Esophagus squamous epithelium (tissue), 5 donors: ENCODE results near the gene SPSB3. TPM values are rescaled to one million over a fixed set of nuclear protein-coding genes. Genes with fewer than 3 reads are reported as not detected.

Source experiments
- DNase-seq: peaks from one replicate; lab custom pipeline; 2025; lab: John Stamatoyannopoulos, UW
- H3K27ac ChIP-seq, 4 donors: fragments of 200-600 bp; sonication (generic); one replicate each; pipeline ENCODE4 v1.5.1; 2016 to 2019; ENCODE audit warnings: mild to moderate bottlenecking in 1 of 4
- H3K27me3 ChIP-seq, 4 donors: fragments of 200-600 bp; sonication (generic); 1 replicate in 3 of 4; 2 replicates in 1 of 4; pipeline versions ENCODE4 v1.5.1 to v1.6.0; 2017 to 2021; ENCODE audit warnings: antibody characterized with exemption in 1 of 4
- H3K36me3 ChIP-seq, 3 donors: fragments of 200-600 bp; sonication (generic); one replicate each; pipeline ENCODE4 v1.5.1; 2016 to 2019
- H3K4me1 ChIP-seq, 3 donors: fragments of 200-600 bp; sonication (generic); one replicate each; pipeline ENCODE4 v1.5.1; 2017 to 2019
- H3K4me3 ChIP-seq, 4 donors: fragments of 200-600 bp; sonication (generic); 1 replicate in 3 of 4; 2 replicates in 1 of 4; pipeline ENCODE4 v1.5.1; 2016 to 2019; ENCODE audit warnings: mild to moderate bottlenecking in 2 of 4, moderate library complexity in 1 of 4
- H3K9me3 ChIP-seq, 3 donors: fragments of 200-600 bp; sonication (generic); one replicate each; pipeline ENCODE4 v1.5.1; 2016 to 2019
- CTCF ChIP-seq, 6 experiments: fragments of 450-650 bp in 4 of 6; fragments of 200-600 bp in 2 of 6; sonication (generic) in 2 of 6; IDR thresholded peaks; one replicate each; pipeline ENCODE4 v1.5.1; 2016 to 2019; ENCODE audit warnings: antibody characterized with exemption in 6 of 6, mild to moderate bottlenecking in 4 of 6, moderate library complexity in 4 of 6
- POLR2A ChIP-seq, 4 donors: fragments of 450-650 bp; IDR thresholded peaks; one replicate each; pipeline ENCODE4 v1.6.1; 2017; ENCODE audit warnings: antibody characterized with exemption in 4 of 4, mild to moderate bottlenecking in 4 of 4, moderate library complexity in 3 of 4
- WGBS, 2 donors: methylation state at CpG; one replicate each; pipeline ENCODE4 v1.1.5; 2018; 5-methylcytosine and 5-hydroxymethylcytosine counted together
- intact Hi-C: fragments of 100-400 bp; cut with DNase I; formaldehyde crosslinking; loops from one replicate; pipeline ENCODE4 v1.15.0; 2022
- total RNA-seq, 4 donors: library from RNA; depleted of rRNA; stranded (reverse); fragments of >200 nt; gene quantifications; one replicate each; pipeline ENCODE4 v1.1.0, GENCODE V29; 2016
- donor health status: DM: yes; HTN: yes; CAD: no.

The SPSB3 gene
- total RNA-seq, 4 donors from 2014 or later = 27.8 to 84.5 (median 45.1) TPM

- H3K9me3 ChIP-seq = no peaks in the 10 kb centered on the region
- H3K4me3 ChIP-seq = no peak overlapping the region
- intact Hi-C loops = no loop called here
- DNase-seq = no peak
- 75 to 95% methylated on average over 2 to 4 of the region's 59 CpGs for WGBS, 2 donors
- H3K27me3 ChIP-seq = no peaks in the 10 kb centered on the region
- no peak for TF ChIP-seq CTCF (IDR thresholded peaks at IDR 0.05)
- TF ChIP-seq POLR2A (IDR thresholded peaks at IDR 0.05) = no peak
- H3K36me3 ChIP-seq = peaks cover 0 to 55% (median 8%) of the 10 kb centered on the region in 3 donors
- peaks cover 7 to 39% (median 9%) of the 10 kb centered on the region in 3 donors for H3K4me1 ChIP-seq
- H3K27ac ChIP-seq = no peak overlapping the region
Measured at GRCh38 chr16:1791943-1792812, 9.8 kb upstream of the SPSB3 start.

GRCh38 chr16:1791256-1791942, 9.0 kb upstream of the SPSB3 start:
- Histone ChIP-seq H3K36me3 (peaks cover 0 to 63% (median 8%) of the 10 kb centered on the region in 3 donors), H3K9me3 (no peaks in the 10 kb centered on the region), H3K4me1 (peaks cover 7 to 42% (median 9%) of the 10 kb centered on the region in 3 donors), H3K4me3 (no peak overlapping the region), H3K27me3 (no peaks in the 10 kb centered on the region), H3K27ac (no peak overlapping the region)
- intact Hi-C loops = no loop called here
- no peak for TF ChIP-seq POLR2A (IDR thresholded peaks at IDR 0.05)
- no peak for TF ChIP-seq CTCF (IDR thresholded peaks at IDR 0.05)
- no peak for DNase-seq
- WGBS, 2 donors = 100% methylated on average over 6 of the region's 53 CpGs; no CpG with 5 or more reads in 1 of the 2 donors

GRCh38 chr16:1790611-1791255, 8.4 kb upstream of the SPSB3 start:
- intact Hi-C loops = no loop called here
- Histone ChIP-seq H3K4me1 (peaks cover 7 to 49% (median 9%) of the 10 kb centered on the region in 3 donors), H3K27ac (no peak overlapping the region), H3K9me3 (no peaks in the 10 kb centered on the region), H3K36me3 (peaks cover 0 to 69% (median 8%) of the 10 kb centered on the region in 3 donors), H3K4me3 (no peak overlapping the region), H3K27me3 (no peaks in the 10 kb centered on the region)
- DNase-seq = no peak
- WGBS, 2 donors = 93% methylated on average over 10 of the region's 44 CpGs; no CpG with 5 or more reads in 1 of the 2 donors
- TF ChIP-seq POLR2A (IDR thresholded peaks at IDR 0.05) (no peak), CTCF (IDR thresholded peaks at IDR 0.05) (no peak)

GRCh38 chr16:1790261-1790610, 7.9 kb upstream of the SPSB3 start:
- no peaks in the 10 kb centered on the region for H3K27me3 ChIP-seq
- no peaks in the 10 kb centered on the region for H3K9me3 ChIP-seq
- no peak overlapping the region for H3K4me3 ChIP-seq
- no peak overlapping the region for H3K27ac ChIP-seq
- intact Hi-C loops = no loop called here
- peaks cover 7 to 54% (median 10%) of the 10 kb centered on the region in 3 donors for H3K4me1 ChIP-seq
- no peak for DNase-seq
- WGBS, 2 donors = 100% methylated on average over 3 of the region's 15 CpGs; no CpG with 5 or more reads in 1 of the 2 donors
- peaks cover 0 to 74% (median 8%) of the 10 kb centered on the region in 3 donors for H3K36me3 ChIP-seq
- no peak for TF ChIP-seq POLR2A (IDR thresholded peaks at IDR 0.05)
- TF ChIP-seq CTCF (IDR thresholded peaks at IDR 0.05) = no peak
